Tibial nerve (tissue), 4 donors: ENCODE measurements around the gene IRX6. TPM values are rescaled to one million over a fixed set of nuclear protein-coding genes. Genes with fewer than 3 reads are reported as not detected.

ENCODE experiments used
- DNase-seq, 2 donors: peaks; one replicate each; pipeline ENCODE4 v3.0.0-alpha.2; 2019; ENCODE audit warnings: low spot score in 2 of 2
- H3K27ac ChIP-seq, 4 donors: fragments of 200-600 bp; sonication (generic) in 3 of 4; one replicate each; pipeline ENCODE4 v1.5.1; 2017 to 2019; ENCODE audit warnings: mild to moderate bottlenecking in 1 of 4
- H3K27me3 ChIP-seq, 2 donors: fragments of 200-600 bp; sonication (generic) in 1 of 2; one replicate each; pipeline versions ENCODE4 v1.5.1 to v1.6.0; 2017 to 2019
- H3K36me3 ChIP-seq, 3 donors: fragments of 200-600 bp; sonication (generic); one replicate each; pipeline ENCODE4 v1.5.1; 2018 to 2019
- H3K4me1 ChIP-seq, 4 donors: fragments of 200-600 bp; sonication (generic) in 3 of 4; one replicate each; pipeline ENCODE4 v1.5.1; 2017 to 2019
- H3K4me3 ChIP-seq, 4 donors: fragments of 200-600 bp; sonication (generic) in 3 of 4; one replicate each; pipeline ENCODE4 v1.5.1; 2017 to 2019; ENCODE audit warnings: mild to moderate bottlenecking in 1 of 4, moderate library complexity in 1 of 4
- H3K9me3 ChIP-seq, 4 donors: fragments of 200-600 bp; sonication (generic) in 3 of 4; one replicate each; pipeline ENCODE4 v1.5.1; 2017 to 2019
- EP300 ChIP-seq, 2 donors: sonication (generic); formaldehyde crosslinking; IDR thresholded peaks; one replicate each; pipeline ENCODE4 v1.6.1; 2017; ENCODE audit warnings: antibody characterized with exemption in 2 of 2, mild to moderate bottlenecking in 1 of 2
- POLR2A ChIP-seq, 2 donors: fragments of 450-650 bp; IDR thresholded peaks; one replicate each; pipeline ENCODE4 v1.6.1; 2017; ENCODE audit warnings: antibody characterized with exemption in 2 of 2, mild to moderate bottlenecking in 2 of 2, moderate library complexity in 2 of 2
- WGBS, 2 donors: methylation state at CpG; one replicate each; pipeline ENCODE4 v1.1.5; 2018; 5-methylcytosine and 5-hydroxymethylcytosine counted together
- total RNA-seq, 4 donors: library from RNA; depleted of rRNA; stranded (reverse); fragments of >200 nt; gene quantifications; one replicate each; pipeline ENCODE4 v1.1.0, GENCODE V29; 2016
- TF ChIP-seq, protein P1 (sequence below), 5 experiments: fragments of 200-600 bp in 3 of 5; fragments of 450-650 bp in 2 of 5; sonication (generic) in 3 of 5; IDR thresholded peaks; one replicate each; pipeline ENCODE4 v1.5.1; 2016 to 2019; ENCODE audit warnings: antibody characterized with exemption in 5 of 5, mild to moderate bottlenecking in 3 of 5, moderate library complexity in 2 of 5

IRX6 gene
- total RNA-seq, 4 donors from 2014 or later: 0.66 to 2.1 (median 1.4) TPM

GRCh38 chr16:55341681-55342080 is 17.7 kb downstream of the IRX6 start:
- no peak for DNase-seq
- Histone ChIP-seq H3K36me3 (no peaks in the 10 kb centered on the region), H3K9me3 (no peaks in the 10 kb centered on the region), H3K4me1 (no peaks in the 10 kb centered on the region), H3K27ac (no peak overlapping the region), H3K27me3 (no peaks in the 10 kb centered on the region), H3K4me3 (no peak overlapping the region)
- TF ChIP-seq EP300 (IDR thresholded peaks at IDR 0.05) (no peak), POLR2A (IDR thresholded peaks at IDR 0.05) (no peak)
- TF ChIP-seq, protein P1, sequence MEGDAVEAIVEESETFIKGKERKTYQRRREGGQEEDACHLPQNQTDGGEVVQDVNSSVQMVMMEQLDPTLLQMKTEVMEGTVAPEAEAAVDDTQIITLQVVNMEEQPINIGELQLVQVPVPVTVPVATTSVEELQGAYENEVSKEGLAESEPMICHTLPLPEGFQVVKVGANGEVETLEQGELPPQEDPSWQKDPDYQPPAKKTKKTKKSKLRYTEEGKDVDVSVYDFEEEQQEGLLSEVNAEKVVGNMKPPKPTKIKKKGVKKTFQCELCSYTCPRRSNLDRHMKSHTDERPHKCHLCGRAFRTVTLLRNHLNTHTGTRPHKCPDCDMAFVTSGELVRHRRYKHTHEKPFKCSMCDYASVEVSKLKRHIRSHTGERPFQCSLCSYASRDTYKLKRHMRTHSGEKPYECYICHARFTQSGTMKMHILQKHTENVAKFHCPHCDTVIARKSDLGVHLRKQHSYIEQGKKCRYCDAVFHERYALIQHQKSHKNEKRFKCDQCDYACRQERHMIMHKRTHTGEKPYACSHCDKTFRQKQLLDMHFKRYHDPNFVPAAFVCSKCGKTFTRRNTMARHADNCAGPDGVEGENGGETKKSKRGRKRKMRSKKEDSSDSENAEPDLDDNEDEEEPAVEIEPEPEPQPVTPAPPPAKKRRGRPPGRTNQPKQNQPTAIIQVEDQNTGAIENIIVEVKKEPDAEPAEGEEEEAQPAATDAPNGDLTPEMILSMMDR (IDR thresholded peaks at IDR 0.05): no peak
- 77 to 87% methylated on average over 4 of the region's 4 CpGs for WGBS, 2 donors

DNA sequence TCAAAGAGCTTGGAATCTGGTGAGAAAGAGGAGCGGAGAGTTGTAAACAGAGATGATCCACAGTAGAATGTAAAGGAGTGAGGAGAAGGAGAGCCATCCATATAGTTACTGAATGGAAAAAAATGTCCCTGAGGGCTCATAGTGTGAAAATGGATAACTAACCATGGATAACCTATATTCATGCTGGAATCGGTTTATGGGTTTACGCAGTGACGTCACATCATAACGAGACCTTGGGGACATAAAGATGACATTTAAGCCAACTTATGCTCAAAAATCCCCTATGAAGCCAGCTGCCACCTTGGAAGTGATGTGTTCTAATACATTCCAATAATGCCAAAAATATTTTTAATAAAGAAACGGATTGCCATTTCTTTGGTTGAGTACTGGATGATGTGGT is 22.5 kb downstream of the IRX6 start:
- H3K4me3 ChIP-seq: no peak overlapping the region
- WGBS, 2 donors: 79 to 88% methylated on average over 6 of the region's 6 CpGs
- no peak for DNase-seq
- peaks cover 0 to 6% (median 0%) of the 10 kb centered on the region in 4 donors for H3K9me3 ChIP-seq
- no peaks in the 10 kb centered on the region for H3K36me3 ChIP-seq
- TF ChIP-seq, protein P1 (IDR thresholded peaks at IDR 0.05): no peak
- TF ChIP-seq EP300 (IDR thresholded peaks at IDR 0.05) (no peak), POLR2A (IDR thresholded peaks at IDR 0.05) (no peak)
- H3K27ac ChIP-seq: no peak overlapping the region
- H3K27me3 ChIP-seq: no peaks in the 10 kb centered on the region
- H3K4me1 ChIP-seq: no peaks in the 10 kb centered on the region

GRCh38 chr16:55349867-55350266 is 25.9 kb downstream of the IRX6 start:
- no peak overlapping the region for H3K4me3 ChIP-seq
- H3K27ac ChIP-seq: no peak overlapping the region
- WGBS, 2 donors: 82 to 93% methylated on average over 1 of the region's 1 CpG
- DNase-seq: no peak
- TF ChIP-seq EP300 (IDR thresholded peaks at IDR 0.05) (no peak), POLR2A (IDR thresholded peaks at IDR 0.05) (no peak)
- TF ChIP-seq, protein P1 (IDR thresholded peaks at IDR 0.05): no peak
- H3K36me3 ChIP-seq: no peaks in the 10 kb centered on the region
- no peaks in the 10 kb centered on the region for H3K27me3 ChIP-seq
- H3K9me3 ChIP-seq: peaks cover 0 to 11% (median 0%) of the 10 kb centered on the region in 4 donors
- no peaks in the 10 kb centered on the region for H3K4me1 ChIP-seq

- Histone ChIP-seq H3K36me3 (no peaks in the 10 kb centered on the region), H3K4me3 (no peak overlapping the region), H3K9me3 (peaks cover 0 to 14% (median 0%) of the 10 kb centered on the region in 4 donors), H3K27me3 (no peaks in the 10 kb centered on the region), H3K27ac (no peak overlapping the region), H3K4me1 (no peaks in the 10 kb centered on the region)
- no peak for DNase-seq
- TF ChIP-seq, protein P1 (IDR thresholded peaks at IDR 0.05): no peak
- no peak for TF ChIP-seq POLR2A (IDR thresholded peaks at IDR 0.05)
- TF ChIP-seq EP300 (IDR thresholded peaks at IDR 0.05): no peak
Observed at GRCh38 chr16:55350984-55351383, 27.0 kb downstream of the IRX6 start.

DNA sequence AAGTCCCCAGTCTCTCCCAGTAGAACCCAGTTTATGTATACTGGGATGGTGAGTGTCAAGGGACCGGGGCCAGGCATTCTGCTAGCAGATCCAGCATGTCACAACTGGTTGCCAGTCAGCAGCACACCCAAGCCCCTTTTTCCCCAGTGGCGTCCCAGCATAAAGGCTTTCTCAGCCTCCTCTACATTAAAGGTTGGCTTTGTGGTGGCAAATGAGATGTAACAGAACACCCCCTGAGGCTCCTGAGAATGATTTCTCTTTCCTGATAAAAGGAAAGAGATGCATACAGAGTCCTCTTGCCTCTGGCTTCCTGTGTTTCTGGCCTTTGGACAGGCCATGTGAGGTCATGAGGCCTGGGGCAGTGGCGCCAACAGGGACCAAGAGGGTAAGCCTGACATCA is 27.9 kb downstream of the IRX6 start:
- Histone ChIP-seq H3K27me3 (no peaks in the 10 kb centered on the region), H3K4me3 (no peak overlapping the region), H3K4me1 (no peaks in the 10 kb centered on the region), H3K9me3 (peaks cover 0 to 14% (median 0%) of the 10 kb centered on the region in 4 donors), H3K27ac (no peak overlapping the region), H3K36me3 (no peaks in the 10 kb centered on the region)
- TF ChIP-seq EP300 (IDR thresholded peaks at IDR 0.05) (no peak), POLR2A (IDR thresholded peaks at IDR 0.05) (no peak)
- TF ChIP-seq, protein P1 (IDR thresholded peaks at IDR 0.05): no peak
- WGBS, 2 donors: 83 to 86% methylated on average over 3 of the region's 3 CpGs
- no peak for DNase-seq
